GM18907 (cell line): ENCODE data around the gene ARL5B.

ENCODE experiments used
- ATAC-seq: cut with Tn5 transposase; IDR thresholded peaks from one replicate; pipeline ENCODE4 v1.9.1; 2021; ENCODE audit warnings: mild to moderate bottlenecking, moderate library complexity; ENCODE audit not compliant: unreplicated experiment

Gene ARL5B

GRCh38 chr10:18699849-18700840 is 40.9 kb downstream of the ARL5B start:
- no peak for ATAC-seq

- no peak for ATAC-seq
Observed at GRCh38 chr10:18703521-18703920, 44.3 kb downstream of the ARL5B start.

GRCh38 chr10:18710201-18710653 is 51.0 kb downstream of the ARL5B start:
- ATAC-seq, result no peak

GRCh38 chr10:18713077-18713476 is 53.8 kb downstream of the ARL5B start:
- no peak for ATAC-seq

- ATAC-seq, result no peak
Observed at GRCh38 chr10:18718991-18719390, 59.8 kb downstream of the ARL5B start.

GRCh38 chr10:18719811-18720210 is 60.6 kb downstream of the ARL5B start:
- no peak for ATAC-seq

- ATAC-seq, result no peak
Observed at GRCh38 chr10:18721067-18721466, 61.8 kb downstream of the ARL5B start.

GRCh38 chr10:18723801-18724200 is 64.6 kb downstream of the ARL5B start:
- no peak for ATAC-seq
